K562 (cell line): Measurements from ENCODE around the gene AARS1. TPM values are rescaled to one million over a fixed set of nuclear protein-coding genes. Genes with fewer than 3 reads are reported as not detected.

Experiments
- CBFA2T2 ChIP-seq: fragments of 450-650 bp; conservative IDR thresholded peaks from 2 replicates; pipeline ENCODE4 v1.6.1; 2017; ENCODE audit warnings: mild to moderate bottlenecking
- COPS2 ChIP-seq: fragments of 450-650 bp; conservative IDR thresholded peaks from 2 replicates; pipeline ENCODE4 v1.6.1; 2016; ENCODE audit warnings: mild to moderate bottlenecking, moderate library complexity
- FOXJ3 ChIP-seq: sonication (generic); formaldehyde crosslinking; IDR thresholded peaks from 2 replicates; pipeline ENCODE4 v1.4.0; 2020; ENCODE audit warnings: mild to moderate bottlenecking, missing genetic modification reagents
- FOXK1 ChIP-seq: sonication (generic); formaldehyde crosslinking; IDR thresholded peaks from 2 replicates; pipeline ENCODE4 v1.8.0; 2022; ENCODE audit warnings: missing genetic modification reagents, mild to moderate bottlenecking, borderline replicate concordance
- GABPB1 ChIP-seq: sonication (generic); formaldehyde crosslinking; IDR thresholded peaks from 2 replicates; pipeline ENCODE4 v1.8.0; 2022; ENCODE audit warnings: mild to moderate bottlenecking, missing genetic modification reagents
- GATAD2B ChIP-seq: fragments of 450-650 bp; IDR thresholded peaks from 2 replicates; pipeline ENCODE4 v1.6.1; 2017; ENCODE audit warnings: mild to moderate bottlenecking, borderline replicate concordance
- KLF6 ChIP-seq: fragments of 250-450 bp; sonication (Bioruptor Pico); IDR thresholded peaks from 2 replicates; pipeline ENCODE4 v1.4.0; 2020; ENCODE audit warnings: mild to moderate bottlenecking, moderate library complexity, borderline replicate concordance
- MYBL2 ChIP-seq, 2 experiments: fragments of 450-650 bp in 1 of 2; sonication (generic) in 1 of 2; formaldehyde crosslinking in 1 of 2; IDR thresholded peaks; 2 replicates each; pipeline versions ENCODE4 v1.6.1 to v1.8.1; 2017 to 2022; ENCODE audit warnings: borderline replicate concordance in 1 of 2, inconsistent platforms in 1 of 2, low read depth in 1 of 2, mild to moderate bottlenecking in 1 of 2, missing genetic modification reagents in 1 of 2, moderate library complexity in 1 of 2
- NR3C1 ChIP-seq: sonication (generic); formaldehyde crosslinking; IDR thresholded peaks from 2 replicates; pipeline ENCODE4 v1.8.1; 2022; ENCODE audit warnings: missing genetic modification reagents
- PPARD ChIP-seq: fragments of 250-450 bp; sonication (Bioruptor Pico); IDR thresholded peaks from 2 replicates; pipeline ENCODE4 v1.8.0; 2022; ENCODE audit warnings: inconsistent platforms, mild to moderate bottlenecking, moderate library complexity
- ZNF699 ChIP-seq: fragments of 250-450 bp; sonication (Bioruptor Pico); IDR thresholded peaks from 2 replicates; pipeline ENCODE4 v1.8.0; 2021; ENCODE audit warnings: mild to moderate bottlenecking, moderate library complexity; ENCODE audit not compliant: insufficient replicate concordance
- ZNF830 ChIP-seq: fragments of 250-450 bp; sonication (Bioruptor Pico); IDR thresholded peaks from 2 replicates; pipeline ENCODE4 v1.5.0; 2021; ENCODE audit warnings: mild to moderate bottlenecking
- ZZZ3 ChIP-seq: fragments of 450-650 bp; IDR thresholded peaks from 2 replicates; pipeline ENCODE4 v1.6.1; 2016; ENCODE audit warnings: antibody characterized with exemption, mild to moderate bottlenecking, moderate library complexity
- polyA plus RNA-seq, 8 experiments: library from polyadenylated mRNA; depleted of rRNA in 4 of 8; stranded (reverse) in 5 of 8; unstranded in 3 of 8; fragments of >200 nt; fragmentation: Nextera tagmentation in 2 of 8; fragmentation: Illumina TruSeq in 1 of 8; extraction: Ambion mirVana in 2 of 8; extraction: Trizol in 1 of 8; gene quantifications; 2 replicates each; pipeline versions ENCODE4 v1.2.1 to v1.2.3, GENCODE V29; 2011 to 2014; ENCODE audit warnings: inconsistent platforms in 1 of 8, missing spikeins in 1 of 8
- total RNA-seq, 7 experiments: library from RNA; depleted of rRNA in 6 of 7; stranded (reverse); fragments of >200 nt in 6 of 7; fragmentation: Illumina TruSeq in 2 of 7; extraction: Trizol in 2 of 7; gene quantifications; 2 replicates each; pipeline versions ENCODE4 v1.2.1 to v1.2.3, GENCODE V29; 2011 to 2021; ENCODE audit warnings: low replicate concordance in 1 of 7
- TF ChIP-seq, protein P1 (sequence below): fragments of 200-800 bp; sonication (Bioruptor generic); IDR thresholded peaks from 2 replicates; pipeline ENCODE4 v1.6.1; 2017; ENCODE audit warnings: missing genetic modification characterization, missing compliant biosample characterization
- TF ChIP-seq, protein P2 (sequence below): IDR thresholded peaks from 2 replicates; pipeline ENCODE4 v1.6.1; 2012; ENCODE audit warnings: low read depth, low read length, improper control_type of control experiment, borderline replicate concordance
- TF ChIP-seq, protein P3 (sequence below), 3 experiments: fragments of 200-800 bp in 1 of 3; fragments of 250-450 bp in 1 of 3; fragments of 450-650 bp in 1 of 3; sonication (Bioruptor Pico) in 1 of 3; sonication (Bioruptor generic) in 1 of 3; formaldehyde crosslinking in 1 of 3; IDR thresholded peaks; 2 replicates each; pipeline versions ENCODE4 v1.6.1 to v1.8.0; 2016 to 2022; ENCODE audit warnings: mild to moderate bottlenecking in 2 of 3, missing genetic modification characterization in 2 of 3, missing compliant biosample characterization in 1 of 3, moderate library complexity in 1 of 3
- TF ChIP-seq, protein P4 (sequence below): fragments of 450-650 bp; IDR thresholded peaks from 2 replicates; pipeline ENCODE4 v1.7.0; 2016; ENCODE audit warnings: borderline replicate concordance

Gene AARS1
- total and polyA plus RNA-seq, 9 of the 15 experiments (the other 6 are each of a cell fraction or from before 2014, with no cell fraction given) = 50.1 to 235 (median 174) TPM

DNA sequence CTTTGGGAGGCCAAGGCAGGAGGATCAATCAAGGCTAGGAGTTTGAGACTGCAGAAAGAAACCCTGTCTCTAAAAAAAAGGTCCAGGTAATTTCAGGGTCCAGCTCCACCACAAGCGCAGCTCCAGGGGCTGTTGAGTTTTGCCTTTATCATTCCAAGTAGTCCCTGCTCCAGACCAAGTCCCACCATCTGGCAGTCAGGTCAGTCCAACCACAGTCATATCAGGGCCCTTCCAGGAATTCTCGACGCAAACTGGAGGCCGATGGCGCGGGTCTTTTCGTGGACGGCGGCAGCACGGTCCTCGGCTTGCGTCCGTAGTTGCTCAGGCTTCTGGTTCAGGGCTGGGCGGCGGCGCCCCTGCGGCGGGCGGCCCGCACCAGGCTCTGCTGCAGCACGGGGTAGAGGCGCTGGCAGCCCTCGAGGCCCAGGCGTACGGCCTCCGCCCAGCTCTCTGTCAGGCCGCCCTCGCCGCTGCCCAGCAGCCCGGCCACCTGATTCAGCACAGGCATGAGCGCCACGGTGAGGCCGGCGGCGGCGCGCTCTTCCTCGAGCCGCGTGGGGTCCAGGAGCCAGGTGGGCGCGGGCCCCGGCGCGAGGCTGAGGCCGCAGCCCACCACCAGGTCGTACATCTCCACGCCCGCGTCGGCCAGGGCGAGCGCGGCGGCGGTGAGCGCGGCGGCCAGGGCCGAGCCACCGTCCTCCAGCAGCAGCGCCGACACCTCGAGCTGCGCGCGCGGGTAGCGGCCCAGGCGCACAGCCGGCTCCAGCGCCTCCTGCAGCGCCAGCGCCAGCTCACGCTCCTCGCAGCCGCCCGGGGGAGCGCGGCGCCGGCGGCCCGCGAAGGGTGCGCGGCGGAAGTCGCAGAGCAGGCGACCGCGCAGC, 38.3 kb downstream of the AARS1 start (continued):
- TF ChIP-seq, protein P1, sequence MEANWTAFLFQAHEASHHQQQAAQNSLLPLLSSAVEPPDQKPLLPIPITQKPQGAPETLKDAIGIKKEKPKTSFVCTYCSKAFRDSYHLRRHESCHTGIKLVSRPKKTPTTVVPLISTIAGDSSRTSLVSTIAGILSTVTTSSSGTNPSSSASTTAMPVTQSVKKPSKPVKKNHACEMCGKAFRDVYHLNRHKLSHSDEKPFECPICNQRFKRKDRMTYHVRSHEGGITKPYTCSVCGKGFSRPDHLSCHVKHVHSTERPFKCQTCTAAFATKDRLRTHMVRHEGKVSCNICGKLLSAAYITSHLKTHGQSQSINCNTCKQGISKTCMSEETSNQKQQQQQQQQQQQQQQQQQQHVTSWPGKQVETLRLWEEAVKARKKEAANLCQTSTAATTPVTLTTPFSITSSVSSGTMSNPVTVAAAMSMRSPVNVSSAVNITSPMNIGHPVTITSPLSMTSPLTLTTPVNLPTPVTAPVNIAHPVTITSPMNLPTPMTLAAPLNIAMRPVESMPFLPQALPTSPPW = no peak
- TF ChIP-seq ZNF830 (CRISPR knock-in tag) (no peak), CBFA2T2 (no peak), NR3C1 (no peak), MYBL2 (IDR thresholded peaks at IDR 0.05; ENCODE audit: low read depth) (no peak), MYBL2 (CRISPR knock-in tag; IDR thresholded peaks at IDR 0.05; ENCODE audit: borderline replicate concordance) (no peak), FOXJ3 (no peak), KLF6 (CRISPR knock-in tag) (no peak), ZNF699 (CRISPR knock-in tag) (no peak), FOXK1 (CRISPR knock-in tag) (no peak), PPARD (CRISPR knock-in tag) (no peak), GABPB1 (CRISPR knock-in tag) (no peak), ZZZ3 (no peak), COPS2 (no peak), GATAD2B (peak; percentile 64; the same call in 1 of the 2 replicates)
- TF ChIP-seq, protein P2, sequence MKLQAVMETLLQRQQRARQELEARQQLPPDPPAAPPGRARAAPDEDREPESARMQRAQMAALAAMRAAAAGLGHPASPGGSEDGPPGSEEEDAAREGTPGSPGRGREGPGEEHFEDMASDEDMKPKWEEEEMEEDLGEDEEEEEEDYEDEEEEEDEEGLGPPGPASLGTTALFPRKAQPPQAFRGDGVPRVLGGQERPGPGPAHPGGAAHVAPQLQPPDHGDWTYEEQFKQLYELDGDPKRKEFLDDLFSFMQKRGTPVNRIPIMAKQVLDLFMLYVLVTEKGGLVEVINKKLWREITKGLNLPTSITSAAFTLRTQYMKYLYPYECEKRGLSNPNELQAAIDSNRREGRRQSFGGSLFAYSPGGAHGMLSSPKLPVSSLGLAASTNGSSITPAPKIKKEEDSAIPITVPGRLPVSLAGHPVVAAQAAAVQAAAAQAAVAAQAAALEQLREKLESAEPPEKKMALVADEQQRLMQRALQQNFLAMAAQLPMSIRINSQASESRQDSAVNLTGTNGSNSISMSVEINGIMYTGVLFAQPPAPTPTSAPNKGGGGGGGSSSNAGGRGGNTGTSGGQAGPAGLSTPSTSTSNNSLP = no peak
- TF ChIP-seq, protein P3, sequence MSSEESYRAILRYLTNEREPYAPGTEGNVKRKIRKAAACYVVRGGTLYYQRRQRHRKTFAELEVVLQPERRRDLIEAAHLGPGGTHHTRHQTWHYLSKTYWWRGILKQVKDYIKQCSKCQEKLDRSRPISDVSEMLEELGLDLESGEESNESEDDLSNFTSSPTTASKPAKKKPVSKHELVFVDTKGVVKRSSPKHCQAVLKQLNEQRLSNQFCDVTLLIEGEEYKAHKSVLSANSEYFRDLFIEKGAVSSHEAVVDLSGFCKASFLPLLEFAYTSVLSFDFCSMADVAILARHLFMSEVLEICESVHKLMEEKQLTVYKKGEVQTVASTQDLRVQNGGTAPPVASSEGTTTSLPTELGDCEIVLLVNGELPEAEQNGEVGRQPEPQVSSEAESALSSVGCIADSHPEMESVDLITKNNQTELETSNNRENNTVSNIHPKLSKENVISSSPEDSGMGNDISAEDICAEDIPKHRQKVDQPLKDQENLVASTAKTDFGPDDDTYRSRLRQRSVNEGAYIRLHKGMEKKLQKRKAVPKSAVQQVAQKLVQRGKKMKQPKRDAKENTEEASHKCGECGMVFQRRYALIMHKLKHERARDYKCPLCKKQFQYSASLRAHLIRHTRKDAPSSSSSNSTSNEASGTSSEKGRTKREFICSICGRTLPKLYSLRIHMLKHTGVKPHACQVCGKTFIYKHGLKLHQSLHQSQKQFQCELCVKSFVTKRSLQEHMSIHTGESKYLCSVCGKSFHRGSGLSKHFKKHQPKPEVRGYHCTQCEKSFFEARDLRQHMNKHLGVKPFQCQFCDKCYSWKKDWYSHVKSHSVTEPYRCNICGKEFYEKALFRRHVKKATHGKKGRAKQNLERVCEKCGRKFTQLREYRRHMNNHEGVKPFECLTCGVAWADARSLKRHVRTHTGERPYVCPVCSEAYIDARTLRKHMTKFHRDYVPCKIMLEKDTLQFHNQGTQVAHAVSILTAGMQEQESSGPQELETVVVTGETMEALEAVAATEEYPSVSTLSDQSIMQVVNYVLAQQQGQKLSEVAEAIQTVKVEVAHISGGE (CRISPR knock-in tag; IDR thresholded peaks at IDR 0.05) = no peak
- TF ChIP-seq, protein P4, sequence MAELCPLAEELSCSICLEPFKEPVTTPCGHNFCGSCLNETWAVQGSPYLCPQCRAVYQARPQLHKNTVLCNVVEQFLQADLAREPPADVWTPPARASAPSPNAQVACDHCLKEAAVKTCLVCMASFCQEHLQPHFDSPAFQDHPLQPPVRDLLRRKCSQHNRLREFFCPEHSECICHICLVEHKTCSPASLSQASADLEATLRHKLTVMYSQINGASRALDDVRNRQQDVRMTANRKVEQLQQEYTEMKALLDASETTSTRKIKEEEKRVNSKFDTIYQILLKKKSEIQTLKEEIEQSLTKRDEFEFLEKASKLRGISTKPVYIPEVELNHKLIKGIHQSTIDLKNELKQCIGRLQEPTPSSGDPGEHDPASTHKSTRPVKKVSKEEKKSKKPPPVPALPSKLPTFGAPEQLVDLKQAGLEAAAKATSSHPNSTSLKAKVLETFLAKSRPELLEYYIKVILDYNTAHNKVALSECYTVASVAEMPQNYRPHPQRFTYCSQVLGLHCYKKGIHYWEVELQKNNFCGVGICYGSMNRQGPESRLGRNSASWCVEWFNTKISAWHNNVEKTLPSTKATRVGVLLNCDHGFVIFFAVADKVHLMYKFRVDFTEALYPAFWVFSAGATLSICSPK = no peak
